Smooth muscle cell (in vitro differentiated cells): ENCODE measurements around the gene HAPLN1. TPM values are rescaled to one million over a fixed set of nuclear protein-coding genes. Genes with fewer than 3 reads are reported as not detected.

Source experiments
- DNase-seq: peaks from one replicate; lab custom pipeline; 2025; ENCODE audit not compliant: unreplicated experiment; lab: John Stamatoyannopoulos, UW
- H2AFZ ChIP-seq: fragments of 200-600 bp; sonication (generic); 2 replicates; pipeline ENCODE4 v1.6.0; 2016; ENCODE audit warnings: antibody characterized with exemption, low read depth, mild to moderate bottlenecking
- H3F3A ChIP-seq: fragments of 200-600 bp; sonication (generic); 2 replicates; pipeline ENCODE4 v1.6.0; 2017; ENCODE audit warnings: antibody characterized with exemption, low read depth
- H3K27ac ChIP-seq: fragments of 200-600 bp; sonication (generic); 2 replicates; pipeline ENCODE4 v1.5.1; 2016; ENCODE audit warnings: low read depth, mild to moderate bottlenecking
- H3K27me3 ChIP-seq: fragments of 200-600 bp; sonication (generic); 2 replicates; pipeline ENCODE4 v1.6.1; 2016; ENCODE audit warnings: low read depth, mild to moderate bottlenecking
- H3K36me3 ChIP-seq: fragments of 200-600 bp; sonication (generic); 2 replicates; pipeline ENCODE4 v1.5.1; 2016; ENCODE audit warnings: low read depth
- H3K4me1 ChIP-seq: fragments of 200-600 bp; sonication (generic); 2 replicates; pipeline ENCODE4 v1.5.1; 2016; ENCODE audit warnings: low read depth
- H3K4me2 ChIP-seq: fragments of 200-600 bp; sonication (generic); 2 replicates; pipeline ENCODE4 v1.6.0; 2016; ENCODE audit warnings: mild to moderate bottlenecking
- H3K4me3 ChIP-seq: fragments of 200-600 bp; sonication (generic); 2 replicates; pipeline ENCODE4 v1.5.1; 2016; ENCODE audit warnings: mild to moderate bottlenecking
- H3K79me2 ChIP-seq: fragments of 200-600 bp; sonication (generic); 2 replicates; pipeline ENCODE4 v1.6.0; 2016; ENCODE audit warnings: low read depth, mild to moderate bottlenecking
- H3K9ac ChIP-seq: fragments of 200-600 bp; sonication (generic); 2 replicates; pipeline ENCODE4 v1.6.0; 2016; ENCODE audit warnings: low read depth
- H3K9me3 ChIP-seq: fragments of 200-600 bp; sonication (generic); replicated peaks from 2 replicates; pipeline ENCODE4 v1.5.1; 2016; ENCODE audit warnings: low read depth
- H4K20me1 ChIP-seq: fragments of 200-600 bp; sonication (generic); 2 replicates; pipeline ENCODE4 v1.6.0; 2016; ENCODE audit warnings: low read depth
- WGBS: methylation state at CpG from one replicate; pipeline ENCODE4 v1.1.7; 2016; ENCODE audit warnings: low lambda C conversion rate; 5-methylcytosine and 5-hydroxymethylcytosine counted together
- polyA plus RNA-seq: library from polyadenylated mRNA; unstranded; fragments of >200 nt; fragmentation: Nextera tagmentation; extraction: Ambion mirVana; gene quantifications from 2 replicates; pipeline ENCODE4 v1.2.1, GENCODE V29; 2016
- total RNA-seq: library from RNA; depleted of rRNA; stranded (reverse); fragments of >200 nt; gene quantifications from 2 replicates; pipeline ENCODE4 v1.2.3, GENCODE V29; 2014
- TF ChIP-seq, protein P1 (sequence below): fragments of 200-600 bp; sonication (generic); IDR thresholded peaks from 2 replicates; pipeline ENCODE4 v1.5.1; 2017; ENCODE audit warnings: borderline replicate concordance, mild to moderate bottlenecking, antibody characterized with exemption; ENCODE audit not compliant: insufficient read depth, poor library complexity, severe bottlenecking

The HAPLN1 gene
- total and polyA plus RNA-seq, 2 experiments from 2014 or later, result 69.8 to 119 TPM

DNA sequence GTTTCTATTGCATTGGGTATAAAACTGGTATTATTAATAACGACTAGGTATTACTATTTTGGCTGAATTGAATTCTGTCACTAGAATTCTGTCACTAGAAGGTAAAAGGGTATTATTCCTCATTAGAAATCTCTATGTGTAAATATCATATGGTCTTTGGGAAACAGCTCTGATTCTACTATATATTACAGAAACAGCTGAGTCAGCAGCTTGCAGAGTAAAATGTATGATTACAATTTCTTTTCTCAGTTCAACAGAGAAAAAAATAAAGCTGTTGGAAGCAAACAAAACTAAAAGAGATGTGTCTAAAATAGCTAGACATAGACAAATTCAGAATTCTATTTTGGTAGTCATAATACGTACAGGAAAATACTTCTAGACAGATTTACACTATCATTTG lies 48.5 kb downstream of the HAPLN1 start:
- peak overlapping the region; percentile 3 for H3K4me3 ChIP-seq
- H3K79me2 ChIP-seq, result peaks cover 29% of the 10 kb centered on the region
- 81% methylated on average over 2 of the region's 2 CpGs for WGBS
- no peak for DNase-seq
- no peak overlapping the region for H3K27ac ChIP-seq
- H3K9me3 ChIP-seq, result no peaks in the 10 kb centered on the region
- H3K4me1 ChIP-seq, result no peaks in the 10 kb centered on the region
- no peaks in the 10 kb centered on the region for H4K20me1 ChIP-seq
- peak overlapping the region; percentile 62 for H3K4me2 ChIP-seq
- no peaks in the 10 kb centered on the region for H3F3A ChIP-seq
- no peaks in the 10 kb centered on the region for H3K36me3 ChIP-seq
- H3K9ac ChIP-seq, result no peak overlapping the region
- H2AFZ ChIP-seq, result peak overlapping the region; percentile 67
- TF ChIP-seq, protein P1, sequence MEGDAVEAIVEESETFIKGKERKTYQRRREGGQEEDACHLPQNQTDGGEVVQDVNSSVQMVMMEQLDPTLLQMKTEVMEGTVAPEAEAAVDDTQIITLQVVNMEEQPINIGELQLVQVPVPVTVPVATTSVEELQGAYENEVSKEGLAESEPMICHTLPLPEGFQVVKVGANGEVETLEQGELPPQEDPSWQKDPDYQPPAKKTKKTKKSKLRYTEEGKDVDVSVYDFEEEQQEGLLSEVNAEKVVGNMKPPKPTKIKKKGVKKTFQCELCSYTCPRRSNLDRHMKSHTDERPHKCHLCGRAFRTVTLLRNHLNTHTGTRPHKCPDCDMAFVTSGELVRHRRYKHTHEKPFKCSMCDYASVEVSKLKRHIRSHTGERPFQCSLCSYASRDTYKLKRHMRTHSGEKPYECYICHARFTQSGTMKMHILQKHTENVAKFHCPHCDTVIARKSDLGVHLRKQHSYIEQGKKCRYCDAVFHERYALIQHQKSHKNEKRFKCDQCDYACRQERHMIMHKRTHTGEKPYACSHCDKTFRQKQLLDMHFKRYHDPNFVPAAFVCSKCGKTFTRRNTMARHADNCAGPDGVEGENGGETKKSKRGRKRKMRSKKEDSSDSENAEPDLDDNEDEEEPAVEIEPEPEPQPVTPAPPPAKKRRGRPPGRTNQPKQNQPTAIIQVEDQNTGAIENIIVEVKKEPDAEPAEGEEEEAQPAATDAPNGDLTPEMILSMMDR, result no peak
- H3K27me3 ChIP-seq, result no peaks in the 10 kb centered on the region

DNA sequence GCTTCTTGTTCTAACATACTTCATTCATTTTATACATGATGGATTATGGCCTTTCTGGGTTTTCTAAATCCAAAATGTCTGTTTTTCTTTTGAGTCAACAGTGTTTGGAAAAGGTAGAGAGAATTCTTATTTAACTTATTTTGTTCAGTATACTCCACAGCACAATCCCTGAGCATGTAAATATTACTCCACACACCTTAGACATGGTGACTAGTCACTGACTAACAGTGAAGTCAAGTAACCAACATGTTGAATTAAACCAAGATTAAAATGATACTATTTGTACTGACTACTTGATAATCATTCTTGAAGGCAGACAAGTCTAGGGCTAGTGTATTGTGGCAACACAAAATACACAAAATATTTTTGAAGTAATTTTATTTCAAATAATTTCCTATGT lies 55.0 kb downstream of the HAPLN1 start:
- H3F3A ChIP-seq, result no peaks in the 10 kb centered on the region
- no peak overlapping the region for H3K27ac ChIP-seq
- DNase-seq, result no peak
- H3K9me3 ChIP-seq, result no peaks in the 10 kb centered on the region
- H3K27me3 ChIP-seq, result no peaks in the 10 kb centered on the region
- H2AFZ ChIP-seq, result no peak overlapping the region
- TF ChIP-seq, protein P1, result no peak
- H3K36me3 ChIP-seq, result no peaks in the 10 kb centered on the region
- H3K9ac ChIP-seq, result no peak overlapping the region
- H3K4me3 ChIP-seq, result no peak overlapping the region
- peaks cover 31% of the 10 kb centered on the region for H3K79me2 ChIP-seq
- no peaks in the 10 kb centered on the region for H3K4me1 ChIP-seq
- H3K4me2 ChIP-seq, result no peak overlapping the region
- no peaks in the 10 kb centered on the region for H4K20me1 ChIP-seq

DNA sequence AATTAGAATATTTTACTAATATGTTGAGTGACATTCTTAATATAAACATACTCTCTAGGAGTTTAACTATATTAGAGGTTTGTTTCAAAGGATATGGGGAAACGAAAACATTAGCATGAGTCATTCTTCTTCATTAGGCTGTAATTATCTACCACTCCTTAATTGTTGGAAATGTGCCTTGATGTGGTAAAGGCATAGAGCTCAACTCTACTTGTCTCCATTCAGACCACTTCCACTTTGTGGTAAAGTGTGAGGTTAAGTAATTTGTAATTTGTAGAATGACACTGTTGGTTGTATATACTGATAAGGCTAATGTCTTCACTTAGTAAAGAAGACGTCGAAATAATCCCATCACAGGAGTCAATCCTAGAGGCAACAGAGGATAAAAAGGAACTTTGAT lies 58.1 kb downstream of the HAPLN1 start:
- no peaks in the 10 kb centered on the region for H4K20me1 ChIP-seq
- no peak overlapping the region for H2AFZ ChIP-seq
- H3K4me2 ChIP-seq, result no peak overlapping the region
- TF ChIP-seq, protein P1, result no peak
- H3K27ac ChIP-seq, result no peak overlapping the region
- peaks cover 28% of the 10 kb centered on the region for H3K79me2 ChIP-seq
- 24% methylated on average over 3 of the region's 3 CpGs for WGBS
- H3K4me3 ChIP-seq, result no peak overlapping the region
- no peaks in the 10 kb centered on the region for H3K27me3 ChIP-seq
- H3F3A ChIP-seq, result no peaks in the 10 kb centered on the region
- H3K9ac ChIP-seq, result no peak overlapping the region
- H3K36me3 ChIP-seq, result no peaks in the 10 kb centered on the region
- no peaks in the 10 kb centered on the region for H3K9me3 ChIP-seq
- no peak for DNase-seq
- H3K4me1 ChIP-seq, result no peaks in the 10 kb centered on the region

DNA sequence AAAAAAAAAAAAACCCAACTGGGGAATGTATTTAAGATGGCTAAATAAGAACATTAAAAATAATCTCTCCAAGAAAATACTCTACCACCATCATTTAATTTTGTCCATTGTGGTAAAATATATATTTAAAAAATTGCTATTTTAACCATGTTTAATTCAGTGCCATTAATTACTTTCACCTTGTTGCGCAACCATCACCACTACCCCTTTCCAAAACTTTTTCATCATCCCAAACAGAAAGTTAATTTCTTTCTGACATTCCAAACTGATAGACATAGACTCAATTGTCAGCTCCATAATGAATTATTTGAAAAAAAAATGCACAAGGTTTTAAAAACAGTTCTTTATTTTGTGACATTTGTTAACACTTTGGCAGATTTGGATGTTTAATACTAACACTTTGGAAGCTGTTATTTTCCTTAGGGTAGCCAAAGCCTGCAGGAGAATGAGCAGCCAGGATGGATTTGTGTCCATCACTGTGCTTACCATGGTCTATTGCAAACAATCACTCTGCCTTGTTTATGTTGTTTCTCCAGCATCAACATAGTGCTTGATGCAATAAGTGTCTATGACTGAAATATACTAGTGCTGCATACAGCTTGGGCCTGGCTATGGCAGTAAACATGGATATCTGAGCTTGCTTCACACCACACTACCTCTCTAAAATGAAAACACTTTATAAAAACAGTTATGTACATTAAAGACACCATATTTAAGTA lies 62.7 kb downstream of the HAPLN1 start:
- Histone ChIP-seq H3K9ac (no peak overlapping the region), H3F3A (no peaks in the 10 kb centered on the region), H3K79me2 (peaks cover 30% of the 10 kb centered on the region), H3K27me3 (no peaks in the 10 kb centered on the region), H3K4me3 (no peak overlapping the region), H3K4me2 (no peak overlapping the region), H3K27ac (no peak overlapping the region), H3K4me1 (no peaks in the 10 kb centered on the region), H3K36me3 (no peaks in the 10 kb centered on the region), H4K20me1 (no peaks in the 10 kb centered on the region), H3K9me3 (no peaks in the 10 kb centered on the region), H2AFZ (no peak overlapping the region)
- WGBS, result 100% methylated on average over 1 of the region's 1 CpG
- DNase-seq, result no peak
- TF ChIP-seq, protein P1, result no peak
